ENCODE measurements around the gene CFAP61.

CFAP61 gene

DNA sequence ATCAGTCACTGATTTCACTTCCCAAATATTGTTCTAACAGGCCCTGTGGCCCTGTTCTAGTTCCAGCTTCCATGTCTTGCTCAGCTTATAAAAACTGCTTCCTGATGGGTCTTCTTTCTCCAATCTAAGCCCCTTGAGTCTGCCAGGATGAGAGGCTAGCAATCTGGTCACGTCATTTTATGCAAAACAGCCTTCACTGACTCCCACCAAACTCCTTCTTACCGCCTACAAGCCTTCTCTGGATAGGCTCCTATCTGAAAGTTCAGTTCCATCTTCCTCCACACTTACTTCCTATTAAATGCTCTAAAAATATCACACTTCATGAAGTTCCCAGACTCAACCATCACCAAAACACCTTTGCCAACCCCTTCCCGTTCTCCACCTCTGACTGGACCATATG is 15.6 kb upstream of the CFAP61 start:
- no peaks in the 10 kb centered on the region for H3K4me1 ChIP-seq (ENCODE audit: control insufficient read depth, insufficient read depth, low read length)
- no peaks in the 10 kb centered on the region for H3K9me3 ChIP-seq (ENCODE audit: control insufficient read depth, insufficient read depth, low read length)
- H3K27me3 ChIP-seq (ENCODE audit: control insufficient read depth, insufficient read depth, low read length): no peaks in the 10 kb centered on the region
- no peak overlapping the region for H3K4me3 ChIP-seq (ENCODE audit: low read length)
- WGBS (ENCODE audit: insufficient coverage, insufficient read length): no CpG with 5 or more reads among the region's 3 CpGs
- H3K27ac ChIP-seq (ENCODE audit: low read length): no peak overlapping the region
- H3K36me3 ChIP-seq (ENCODE audit: control insufficient read depth, insufficient read depth, low read length): peaks cover 18% of the 10 kb centered on the region; the same call in 1 of the 2 replicates
- no peak for DNase-seq (ENCODE audit: low read depth, low spot score)

DNA sequence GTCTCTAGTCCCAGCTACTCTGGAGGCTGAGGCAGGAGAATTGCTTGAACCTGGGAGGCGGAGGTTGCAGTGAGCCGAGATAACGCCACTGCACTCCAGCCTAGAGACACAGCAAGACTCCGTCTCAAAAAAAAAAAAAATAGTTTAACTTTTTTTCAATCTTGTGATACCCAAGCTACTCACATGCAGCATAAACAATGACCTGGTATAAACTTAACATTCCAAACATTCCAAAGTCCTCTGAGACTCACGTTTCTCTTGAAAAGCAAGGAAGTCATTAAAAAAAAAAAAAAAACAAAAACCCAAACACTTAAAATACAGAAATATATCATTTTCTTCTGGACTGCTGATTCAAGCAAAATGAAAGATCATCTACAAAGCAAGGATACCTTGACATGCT is 14.4 kb upstream of the CFAP61 start:
- no CpG with 5 or more reads among the region's 5 CpGs for WGBS (ENCODE audit: insufficient coverage, insufficient read length)
- H3K36me3 ChIP-seq (ENCODE audit: control insufficient read depth, insufficient read depth, low read length): peaks cover 18% of the 10 kb centered on the region; the same call in 1 of the 2 replicates

DNA sequence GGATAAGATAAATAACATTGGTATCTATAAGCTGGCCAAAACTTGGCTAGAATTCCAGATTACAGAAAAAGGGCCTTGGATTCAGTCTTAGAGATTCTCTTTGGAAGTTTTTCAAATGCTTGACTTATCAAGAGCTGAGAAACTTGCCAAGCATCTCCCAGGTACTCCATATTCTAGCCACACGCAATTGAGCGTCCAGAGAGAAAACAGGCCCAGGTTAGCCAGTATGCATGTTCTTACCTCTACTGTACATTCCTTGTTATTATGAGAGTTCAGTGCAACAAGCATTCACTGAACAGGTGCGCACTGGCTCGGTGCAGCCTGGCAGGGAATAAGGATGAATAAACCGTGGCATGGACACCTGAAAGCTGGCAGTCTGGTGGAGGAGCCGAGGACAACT is 13.7 kb upstream of the CFAP61 start:
- WGBS (ENCODE audit: insufficient coverage, insufficient read length): no CpG with 5 or more reads among the region's 6 CpGs
- Histone ChIP-seq H3K4me1 (ENCODE audit: control insufficient read depth, insufficient read depth, low read length) (no peaks in the 10 kb centered on the region), H3K36me3 (ENCODE audit: control insufficient read depth, insufficient read depth, low read length) (peaks cover 20% of the 10 kb centered on the region; the same call in 1 of the 2 replicates), H3K27ac (ENCODE audit: low read length) (no peak overlapping the region), H3K4me3 (ENCODE audit: low read length) (no peak overlapping the region; the same call in 1 of the 2 replicates), H3K9me3 (ENCODE audit: control insufficient read depth, insufficient read depth, low read length) (no peaks in the 10 kb centered on the region), H3K27me3 (ENCODE audit: control insufficient read depth, insufficient read depth, low read length) (no peaks in the 10 kb centered on the region)
- DNase-seq (ENCODE audit: low read depth, low spot score): no peak

More for the DNA sequence above, 14.4 kb upstream of the CFAP61 start:
- Histone ChIP-seq H3K4me3 (ENCODE audit: low read length) (no peak overlapping the region), H3K27me3 (ENCODE audit: control insufficient read depth, insufficient read depth, low read length) (no peaks in the 10 kb centered on the region), H3K9me3 (ENCODE audit: control insufficient read depth, insufficient read depth, low read length) (no peaks in the 10 kb centered on the region), H3K4me1 (ENCODE audit: control insufficient read depth, insufficient read depth, low read length) (no peaks in the 10 kb centered on the region), H3K27ac (ENCODE audit: low read length) (no peak overlapping the region)
- no peak for DNase-seq (ENCODE audit: low read depth, low spot score)

DNA sequence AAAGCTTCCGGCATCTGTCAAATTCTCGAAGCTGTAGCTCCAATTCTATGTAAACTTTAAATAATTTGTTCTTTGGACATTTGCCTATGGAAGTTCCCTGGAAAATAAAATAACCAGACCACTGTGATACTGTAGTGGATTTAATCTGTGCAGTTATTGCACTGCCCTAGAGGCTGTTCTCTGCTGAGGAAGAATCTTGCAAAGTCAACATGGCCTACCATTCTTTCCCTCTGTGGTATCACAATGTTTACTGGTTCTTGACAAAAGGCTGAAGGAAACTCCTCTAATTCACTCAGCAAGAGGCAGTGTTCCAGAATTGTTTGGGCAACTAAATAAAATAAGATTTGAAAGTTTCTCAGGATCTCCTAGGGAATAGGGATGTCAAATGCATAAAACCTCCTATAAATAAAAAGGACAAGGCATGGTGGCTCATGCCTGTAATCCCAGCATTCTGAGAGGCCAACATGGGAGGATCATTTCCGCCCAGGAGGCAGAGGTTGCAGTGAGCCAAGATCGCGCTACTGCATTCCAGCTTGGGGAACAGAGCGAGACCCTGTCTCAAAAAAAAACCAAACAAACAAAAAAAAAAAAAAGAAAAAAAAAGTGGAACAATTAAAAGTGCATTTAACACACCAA is 12.5 kb upstream of the CFAP61 start:
- Histone ChIP-seq H3K4me3 (ENCODE audit: low read length) (no peak overlapping the region), H3K4me1 (ENCODE audit: control insufficient read depth, insufficient read depth, low read length) (no peaks in the 10 kb centered on the region), H3K9me3 (ENCODE audit: control insufficient read depth, insufficient read depth, low read length) (no peaks in the 10 kb centered on the region), H3K36me3 (ENCODE audit: control insufficient read depth, insufficient read depth, low read length) (peaks cover 23% of the 10 kb centered on the region; the same call in 1 of the 2 replicates), H3K27ac (ENCODE audit: low read length) (no peak overlapping the region), H3K27me3 (ENCODE audit: control insufficient read depth, insufficient read depth, low read length) (no peaks in the 10 kb centered on the region)
- DNase-seq (ENCODE audit: low read depth, low spot score): no peak
- no CpG with 5 or more reads among the region's 6 CpGs for WGBS (ENCODE audit: insufficient coverage, insufficient read length)

DNA sequence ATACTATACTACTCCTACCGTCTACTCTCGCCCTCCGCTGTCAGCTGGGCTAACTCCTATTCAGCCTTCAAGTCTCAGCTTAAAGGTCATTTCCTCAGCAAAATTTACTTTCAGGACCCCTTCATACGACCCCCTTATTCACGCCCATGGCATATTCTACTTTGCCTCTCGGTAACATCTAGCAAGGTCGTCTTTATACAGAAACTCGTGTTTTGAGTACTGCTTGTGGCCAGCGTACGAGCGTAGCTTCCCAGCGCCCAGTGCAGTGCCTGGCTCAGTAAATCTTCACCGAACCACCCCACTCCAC is 612 bp upstream of the CFAP61 start:
- peaks cover 4% of the 10 kb centered on the region; the same call in 1 of the 2 replicates for H3K36me3 ChIP-seq (ENCODE audit: control insufficient read depth, insufficient read depth, low read length)
- H3K4me3 ChIP-seq (ENCODE audit: low read length): peak overlapping the region; percentile 63; the same call in 1 of the 2 replicates
- H3K4me1 ChIP-seq (ENCODE audit: control insufficient read depth, insufficient read depth, low read length): no peaks in the 10 kb centered on the region
- WGBS (ENCODE audit: insufficient coverage, insufficient read length): no CpG with 5 or more reads among the region's 13 CpGs
- H3K9me3 ChIP-seq (ENCODE audit: control insufficient read depth, insufficient read depth, low read length): peaks cover 1% of the 10 kb centered on the region; the same call in 1 of the 2 replicates
- DNase-seq (ENCODE audit: low read depth, low spot score): no peak
- no peak overlapping the region for H3K27ac ChIP-seq (ENCODE audit: low read length)
- H3K27me3 ChIP-seq (ENCODE audit: control insufficient read depth, insufficient read depth, low read length): no peaks in the 10 kb centered on the region

DNA sequence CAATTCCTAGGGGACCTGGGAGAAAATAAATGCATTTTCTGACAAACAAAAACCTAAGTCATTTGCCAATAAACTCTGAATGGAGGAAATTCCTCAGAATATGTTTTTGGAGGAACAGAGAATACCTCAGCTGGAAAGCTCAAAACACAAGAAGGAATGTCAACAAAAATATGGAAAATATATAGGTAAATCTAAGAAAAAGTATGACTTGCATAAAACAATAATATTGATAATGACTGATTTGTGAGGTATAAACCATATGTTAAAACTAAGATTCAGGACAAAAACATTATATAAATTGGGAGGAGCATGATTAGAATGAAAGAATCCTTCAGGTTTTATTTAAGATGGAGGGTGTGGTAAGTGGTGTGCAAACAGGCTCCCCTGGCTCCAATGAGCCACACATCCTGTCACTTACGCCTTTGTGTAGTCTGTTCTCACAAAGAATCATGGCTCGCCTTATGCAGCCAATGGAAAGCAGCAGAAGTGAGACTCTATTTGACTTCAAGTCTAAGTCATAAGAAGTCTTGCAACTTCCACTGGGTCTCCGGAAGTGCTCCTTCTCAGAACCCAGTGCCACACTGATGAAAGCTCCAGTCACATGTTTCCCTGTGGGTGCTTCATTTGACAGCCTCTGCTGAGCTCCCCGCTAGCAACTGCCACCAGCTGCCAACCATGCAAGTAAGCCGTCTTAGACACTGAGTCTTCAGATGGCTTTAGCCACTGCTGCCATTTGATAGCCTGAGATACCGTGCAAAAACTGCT is 8.1 kb downstream of the CFAP61 start:
- WGBS (ENCODE audit: insufficient coverage, insufficient read length): no CpG with 5 or more reads among the region's 6 CpGs
- DNase-seq (ENCODE audit: low read depth, low spot score): no peak
- H3K27ac ChIP-seq (ENCODE audit: low read length): no peak overlapping the region
- peaks cover 2% of the 10 kb centered on the region; the same call in 1 of the 2 replicates for H3K4me1 ChIP-seq (ENCODE audit: control insufficient read depth, insufficient read depth, low read length)
- H3K36me3 ChIP-seq (ENCODE audit: control insufficient read depth, insufficient read depth, low read length): no peaks in the 10 kb centered on the region
- no peak overlapping the region for H3K4me3 ChIP-seq (ENCODE audit: low read length)
- H3K27me3 ChIP-seq (ENCODE audit: control insufficient read depth, insufficient read depth, low read length): no peaks in the 10 kb centered on the region
- H3K9me3 ChIP-seq (ENCODE audit: control insufficient read depth, insufficient read depth, low read length): no peaks in the 10 kb centered on the region

DNA sequence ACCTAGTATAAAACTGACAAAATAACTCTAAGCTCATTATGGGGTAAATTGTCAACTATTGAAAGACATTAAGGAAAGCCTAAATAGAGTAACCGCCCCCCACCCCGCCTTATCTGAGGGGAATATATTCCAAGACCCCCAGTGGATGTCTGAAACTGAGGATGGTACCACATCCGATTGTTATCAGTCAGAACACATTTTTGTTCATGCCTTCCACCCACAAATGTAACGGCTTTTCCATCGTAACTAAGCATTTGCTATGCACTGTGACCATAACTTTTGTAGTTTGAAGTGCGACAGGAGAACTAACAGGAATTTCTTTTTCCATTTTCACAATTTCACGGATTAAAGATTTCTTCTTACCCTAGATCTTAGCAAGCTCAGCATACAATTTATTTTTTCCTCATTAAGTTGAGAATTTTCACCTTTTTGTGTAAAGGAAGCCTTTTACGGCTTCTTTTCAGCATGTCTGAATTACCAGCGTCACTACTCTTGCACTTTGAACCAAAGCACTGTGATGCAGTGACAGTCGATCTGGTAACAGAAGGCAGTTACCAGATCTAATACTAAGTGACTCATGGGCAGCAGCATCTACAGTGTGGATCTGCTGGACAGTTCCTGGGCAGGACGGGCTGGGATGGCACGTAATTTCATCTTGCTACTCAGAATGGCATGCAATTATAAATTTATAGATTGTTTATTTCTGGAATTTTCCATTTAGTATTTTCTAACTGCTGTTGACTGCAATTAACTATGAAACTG is 11.8 kb downstream of the CFAP61 start:
- Histone ChIP-seq H3K27me3 (ENCODE audit: control insufficient read depth, insufficient read depth, low read length) (no peaks in the 10 kb centered on the region), H3K9me3 (ENCODE audit: control insufficient read depth, insufficient read depth, low read length) (no peaks in the 10 kb centered on the region), H3K4me1 (ENCODE audit: control insufficient read depth, insufficient read depth, low read length) (peaks cover 2% of the 10 kb centered on the region; the same call in 1 of the 2 replicates), H3K36me3 (ENCODE audit: control insufficient read depth, insufficient read depth, low read length) (no peaks in the 10 kb centered on the region), H3K4me3 (ENCODE audit: low read length) (no peak overlapping the region), H3K27ac (ENCODE audit: low read length) (no peak overlapping the region)
- WGBS (ENCODE audit: insufficient coverage, insufficient read length): no CpG with 5 or more reads among the region's 12 CpGs
- DNase-seq (ENCODE audit: low read depth, low spot score): no peak

DNA sequence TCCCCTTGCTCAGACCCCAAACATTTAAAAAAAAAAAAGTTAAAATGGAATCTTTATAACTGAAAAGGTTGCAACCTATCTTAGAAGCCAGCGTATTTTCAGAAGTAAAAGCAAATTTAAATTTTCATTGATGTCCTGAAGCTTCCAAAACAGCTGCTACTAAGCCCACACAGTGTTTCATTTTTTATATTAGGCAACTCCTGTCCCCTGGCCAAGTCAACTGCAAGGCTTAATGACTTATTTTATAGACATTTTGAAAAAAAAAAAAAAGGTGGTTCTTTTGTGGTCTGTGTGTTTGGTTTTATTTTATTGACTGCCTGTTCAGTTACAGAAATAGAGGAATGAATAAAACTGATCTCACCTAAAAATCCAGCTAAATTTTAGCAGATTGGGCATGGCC is 13.0 kb downstream of the CFAP61 start:
- H3K4me1 ChIP-seq (ENCODE audit: control insufficient read depth, insufficient read depth, low read length): peaks cover 2% of the 10 kb centered on the region; the same call in 1 of the 2 replicates
- DNase-seq (ENCODE audit: low read depth, low spot score): no peak
- H3K27ac ChIP-seq (ENCODE audit: low read length): no peak overlapping the region
- H3K27me3 ChIP-seq (ENCODE audit: control insufficient read depth, insufficient read depth, low read length): no peaks in the 10 kb centered on the region
- H3K36me3 ChIP-seq (ENCODE audit: control insufficient read depth, insufficient read depth, low read length): no peaks in the 10 kb centered on the region
- no CpG with 5 or more reads among the region's 1 CpG for WGBS (ENCODE audit: insufficient coverage, insufficient read length)
- H3K4me3 ChIP-seq (ENCODE audit: low read length): no peak overlapping the region
- H3K9me3 ChIP-seq (ENCODE audit: control insufficient read depth, insufficient read depth, low read length): no peaks in the 10 kb centered on the region

DNA sequence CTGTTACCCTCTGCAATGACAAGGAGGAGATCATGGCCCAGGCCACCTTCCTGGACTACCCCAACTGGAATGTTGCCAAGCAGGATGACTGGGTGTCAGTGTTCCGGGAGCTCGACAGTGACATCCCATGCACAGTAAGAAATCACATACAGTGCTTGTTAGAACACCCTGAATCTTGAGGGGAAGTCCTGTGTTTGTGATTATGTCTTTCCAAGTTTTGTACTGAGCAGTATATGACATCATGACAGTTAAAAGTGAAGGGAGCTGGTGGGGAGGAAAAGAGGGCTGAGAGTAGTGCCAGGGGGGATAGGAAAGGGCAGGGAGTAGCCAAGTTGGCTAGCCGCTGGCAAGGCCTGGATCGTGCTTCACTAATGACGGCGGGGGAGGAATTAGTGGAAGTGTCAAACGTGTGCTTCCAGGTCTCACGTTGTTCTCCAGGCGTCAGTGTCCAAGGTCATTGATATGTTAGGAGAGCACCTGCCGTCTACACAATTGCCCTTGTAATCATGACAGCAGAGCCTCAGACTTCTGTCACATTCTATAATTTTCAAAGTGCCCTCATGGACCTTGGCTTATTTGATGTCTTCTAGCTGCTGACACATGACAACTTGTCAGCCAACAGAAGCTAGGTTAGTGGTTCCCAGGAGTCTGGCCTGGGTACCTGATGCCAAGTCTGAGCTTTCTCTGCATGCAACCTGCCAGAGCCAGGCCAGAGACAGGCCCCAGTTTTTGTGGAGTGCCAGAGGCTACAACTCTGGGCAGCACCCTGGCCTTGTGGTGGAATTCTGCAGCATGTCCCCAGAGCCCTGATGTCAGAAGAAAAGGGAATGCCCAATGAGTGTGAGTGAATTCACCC is 18.8 kb downstream of the CFAP61 start:
- no peak overlapping the region for H3K27ac ChIP-seq (ENCODE audit: low read length)
- no CpG with 5 or more reads among the region's 10 CpGs for WGBS (ENCODE audit: insufficient coverage, insufficient read length)
- H3K36me3 ChIP-seq (ENCODE audit: control insufficient read depth, insufficient read depth, low read length): no peaks in the 10 kb centered on the region
- H3K4me3 ChIP-seq (ENCODE audit: low read length): no peak overlapping the region
- no peaks in the 10 kb centered on the region for H3K27me3 ChIP-seq (ENCODE audit: control insufficient read depth, insufficient read depth, low read length)
- no peaks in the 10 kb centered on the region for H3K9me3 ChIP-seq (ENCODE audit: control insufficient read depth, insufficient read depth, low read length)
- H3K4me1 ChIP-seq (ENCODE audit: control insufficient read depth, insufficient read depth, low read length): no peaks in the 10 kb centered on the region
- DNase-seq (ENCODE audit: low read depth, low spot score): no peak
